K562 (cell line): ENCODE data around the gene VPS4B. TPM values are rescaled to one million over a fixed set of nuclear protein-coding genes. Genes with fewer than 3 reads are reported as not detected.
A peak's percentile ranks its signal among the peaks of the same experiment; 100 is the strongest.

ENCODE experiments used
- ARHGAP35 ChIP-seq: fragments of 450-650 bp; IDR thresholded peaks from 2 replicates; pipeline ENCODE4 v1.6.1; 2018; ENCODE audit not compliant: partially characterized antibody
- CBX1 ChIP-seq: sonication (generic); IDR thresholded peaks from 2 replicates; pipeline ENCODE4 v1.6.1; 2016; ENCODE audit warnings: antibody characterized with exemption, low read depth, mild to moderate bottlenecking
- CCNT2 ChIP-seq: IDR thresholded peaks from 2 replicates; pipeline ENCODE4 v1.6.1; 2011; ENCODE audit warnings: borderline replicate concordance, low read depth, mild to moderate bottlenecking, moderate library complexity, mixed read lengths, low read length; ENCODE audit not compliant: insufficient read length; ENCODE audit errors: extremely low read depth
- ELF2 ChIP-seq: fragments of 250-450 bp; sonication (Bioruptor Pico); IDR thresholded peaks from 2 replicates; pipeline ENCODE4 v1.5.0; 2021; ENCODE audit warnings: mild to moderate bottlenecking
- GATAD2B ChIP-seq: fragments of 450-650 bp; IDR thresholded peaks from 2 replicates; pipeline ENCODE4 v1.6.1; 2017; ENCODE audit warnings: mild to moderate bottlenecking, borderline replicate concordance
- GTF2E2 ChIP-seq: fragments of 200-800 bp; sonication (Bioruptor generic); IDR thresholded peaks from 2 replicates; pipeline ENCODE4 v1.6.1; 2016; ENCODE audit warnings: missing genetic modification characterization, missing compliant biosample characterization
- HEY1 ChIP-seq: fragments of 250-450 bp; sonication (Bioruptor Pico); IDR thresholded peaks from 2 replicates; pipeline ENCODE4 v1.5.0; 2020; ENCODE audit warnings: mild to moderate bottlenecking, moderate library complexity, borderline replicate concordance
- MIER1 ChIP-seq: fragments of 450-650 bp; IDR thresholded peaks from 2 replicates; pipeline ENCODE4 v1.6.1; 2016; ENCODE audit warnings: antibody characterized with exemption, mild to moderate bottlenecking, low read depth
- NFXL1 ChIP-seq: fragments of 450-650 bp; formaldehyde crosslinking; IDR thresholded peaks from 2 replicates; pipeline ENCODE4 v1.4.0; 2021; ENCODE audit warnings: mild to moderate bottlenecking
- NR2F6 ChIP-seq: fragments of 450-650 bp; formaldehyde crosslinking; IDR thresholded peaks from 2 replicates; pipeline ENCODE4 v1.4.0; 2020; ENCODE audit warnings: mild to moderate bottlenecking
- POLR2AphosphoS2 ChIP-seq: IDR thresholded peaks from 2 replicates; pipeline ENCODE4 v1.6.1; 2012; ENCODE audit warnings: low read length, improper control_type of control experiment
- RBM22 ChIP-seq: fragments of 200-400 bp; formaldehyde crosslinking; IDR thresholded peaks from 2 replicates; pipeline ENCODE4 v1.6.1; 2018; ENCODE audit warnings: low read length, low read depth; ENCODE audit not compliant: poor library complexity, severe bottlenecking
- SMARCE1 ChIP-seq: fragments of 450-650 bp; IDR thresholded peaks from 2 replicates; pipeline ENCODE4 v1.7.1; 2016; ENCODE audit warnings: mild to moderate bottlenecking
- TCF7 ChIP-seq: sonication (generic); IDR thresholded peaks from 2 replicates; pipeline ENCODE4 v1.6.1; 2016; ENCODE audit warnings: antibody characterized with exemption, borderline replicate concordance
- ZHX1 ChIP-seq: fragments of 150-350 bp; conservative IDR thresholded peaks from 2 replicates; pipeline ENCODE4 v1.6.1; 2014; ENCODE audit warnings: low read length
- ZNF217 ChIP-seq: sonication (generic); formaldehyde crosslinking; IDR thresholded peaks from 2 replicates; pipeline ENCODE4 v1.8.0; 2022; ENCODE audit warnings: mild to moderate bottlenecking, missing genetic modification reagents
- polyA plus RNA-seq, 8 experiments: library from polyadenylated mRNA; depleted of rRNA in 4 of 8; stranded (reverse) in 5 of 8; unstranded in 3 of 8; fragments of >200 nt; fragmentation: Nextera tagmentation in 2 of 8; fragmentation: Illumina TruSeq in 1 of 8; extraction: Ambion mirVana in 2 of 8; extraction: Trizol in 1 of 8; gene quantifications; 2 replicates each; pipeline versions ENCODE4 v1.2.1 to v1.2.3, GENCODE V29; 2011 to 2014; ENCODE audit warnings: inconsistent platforms in 1 of 8, missing spikeins in 1 of 8
- total RNA-seq, 7 experiments: library from RNA; depleted of rRNA in 6 of 7; stranded (reverse); fragments of >200 nt in 6 of 7; fragmentation: Illumina TruSeq in 2 of 7; extraction: Trizol in 2 of 7; gene quantifications; 2 replicates each; pipeline versions ENCODE4 v1.2.1 to v1.2.3, GENCODE V29; 2011 to 2021; ENCODE audit warnings: low replicate concordance in 1 of 7
- TF ChIP-seq, protein P1 (sequence below), 2 experiments: IDR thresholded peaks in 1 of 2; conservative IDR thresholded peaks in 1 of 2; 2 replicates each; pipeline ENCODE4 v1.6.1; 2016; ENCODE audit warnings: low read depth in 2 of 2, mild to moderate bottlenecking in 1 of 2, missing compliant biosample characterization in 1 of 2, missing genetic modification characterization in 1 of 2, moderate library complexity in 1 of 2
- TF ChIP-seq, protein P2 (sequence below): fragments of 450-650 bp; formaldehyde crosslinking; IDR thresholded peaks from 2 replicates; pipeline ENCODE4 v1.4.0; 2020; ENCODE audit warnings: mild to moderate bottlenecking, moderate library complexity

The VPS4B gene
- total and polyA plus RNA-seq, 9 of the 15 experiments (the other 6 are each of a cell fraction or from before 2014, with no cell fraction given), result 7.3 to 16.4 (median 10.4) TPM

DNA sequence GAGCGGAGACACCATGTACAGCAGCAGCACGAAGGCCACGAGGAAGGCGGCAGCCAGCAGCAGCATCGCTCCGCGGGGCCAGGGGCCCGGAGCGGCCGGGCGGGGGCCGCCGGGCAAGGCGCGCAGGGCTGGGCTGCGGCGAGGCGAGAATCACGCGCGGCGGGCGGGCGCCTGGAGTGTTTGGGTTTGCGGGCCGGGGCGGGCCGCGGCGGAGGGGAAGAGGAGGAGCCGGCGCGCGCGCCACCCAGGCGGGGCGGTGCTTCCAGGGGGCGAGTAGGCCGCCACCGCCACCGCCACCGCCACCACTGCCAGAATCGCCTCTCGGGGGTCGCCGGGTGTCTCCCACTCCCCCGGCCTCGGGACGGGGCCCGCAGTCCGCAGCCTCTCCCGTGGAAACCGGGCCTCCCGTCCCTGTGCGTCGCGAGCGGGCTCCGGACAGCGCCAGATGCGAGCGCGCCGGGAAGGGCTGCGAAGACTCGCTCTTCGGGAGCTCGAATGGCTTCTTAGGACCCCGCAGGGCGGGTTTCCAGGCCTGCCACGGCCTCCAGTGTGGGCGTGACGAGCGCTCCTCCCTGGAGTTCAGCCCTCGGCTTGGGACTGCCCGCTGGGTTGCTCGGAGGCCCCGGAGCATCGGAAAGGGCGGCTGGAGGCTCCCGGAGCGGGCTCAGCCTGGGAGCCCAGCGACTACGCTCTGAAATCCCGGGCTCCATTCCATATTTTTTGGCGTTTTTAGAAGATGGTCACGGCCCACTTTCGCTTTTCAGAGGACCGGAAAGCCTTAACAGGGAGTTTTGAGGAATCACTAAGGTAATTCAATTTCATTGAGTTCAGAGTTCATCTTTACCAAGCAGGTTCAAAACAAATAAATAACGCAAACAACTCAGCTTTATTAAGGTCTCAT, 55.0 kb downstream of the VPS4B start, which contains the start of gene KDSR (continued):
- TF ChIP-seq, protein P1, sequence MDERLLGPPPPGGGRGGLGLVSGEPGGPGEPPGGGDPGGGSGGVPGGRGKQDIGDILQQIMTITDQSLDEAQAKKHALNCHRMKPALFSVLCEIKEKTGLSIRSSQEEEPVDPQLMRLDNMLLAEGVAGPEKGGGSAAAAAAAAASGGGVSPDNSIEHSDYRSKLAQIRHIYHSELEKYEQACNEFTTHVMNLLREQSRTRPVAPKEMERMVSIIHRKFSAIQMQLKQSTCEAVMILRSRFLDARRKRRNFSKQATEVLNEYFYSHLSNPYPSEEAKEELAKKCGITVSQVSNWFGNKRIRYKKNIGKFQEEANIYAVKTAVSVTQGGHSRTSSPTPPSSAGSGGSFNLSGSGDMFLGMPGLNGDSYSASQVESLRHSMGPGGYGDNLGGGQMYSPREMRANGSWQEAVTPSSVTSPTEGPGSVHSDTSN (CRISPR knock-in tag; IDR thresholded peaks at IDR 0.05; ENCODE audit: low read depth), result no peak
- TF ChIP-seq, protein P1 (tag; conservative IDR thresholded peaks at IDR 0.05; ENCODE audit: low read depth), result no peak
- no peak for TF ChIP-seq ARHGAP35
- TF ChIP-seq, protein P2, sequence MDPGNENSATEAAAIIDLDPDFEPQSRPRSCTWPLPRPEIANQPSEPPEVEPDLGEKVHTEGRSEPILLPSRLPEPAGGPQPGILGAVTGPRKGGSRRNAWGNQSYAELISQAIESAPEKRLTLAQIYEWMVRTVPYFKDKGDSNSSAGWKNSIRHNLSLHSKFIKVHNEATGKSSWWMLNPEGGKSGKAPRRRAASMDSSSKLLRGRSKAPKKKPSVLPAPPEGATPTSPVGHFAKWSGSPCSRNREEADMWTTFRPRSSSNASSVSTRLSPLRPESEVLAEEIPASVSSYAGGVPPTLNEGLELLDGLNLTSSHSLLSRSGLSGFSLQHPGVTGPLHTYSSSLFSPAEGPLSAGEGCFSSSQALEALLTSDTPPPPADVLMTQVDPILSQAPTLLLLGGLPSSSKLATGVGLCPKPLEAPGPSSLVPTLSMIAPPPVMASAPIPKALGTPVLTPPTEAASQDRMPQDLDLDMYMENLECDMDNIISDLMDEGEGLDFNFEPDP (CRISPR knock-in tag), result no peak
- no peak for TF ChIP-seq MIER1
- no peak for TF ChIP-seq ELF2 (CRISPR knock-in tag)
- no peak for TF ChIP-seq SMARCE1
- no peak for TF ChIP-seq CBX1
- TF ChIP-seq TCF7, result no peak
- no peak for TF ChIP-seq ZHX1
- TF ChIP-seq GATAD2B, result 0 out of 2 replicates have a peak, but pooled peaks have one; percentile 34
- no peak for TF ChIP-seq RBM22
- no peak for TF ChIP-seq NFXL1
- no peak for TF ChIP-seq POLR2AphosphoS2
- TF ChIP-seq HEY1 (CRISPR knock-in tag), result no peak
- no peak for TF ChIP-seq NR2F6 (CRISPR knock-in tag)
- TF ChIP-seq GTF2E2 (tag), result no peak
- TF ChIP-seq ZNF217, result no peak
- peak; percentile 43 for TF ChIP-seq CCNT2
